ENCODE measurements around the gene MAST2.
"Not testable (repeated sequence)": the region's sequence is repeated elsewhere in the genome, so short reads cannot be mapped to it uniquely, and the experiment has no call there.

Gene MAST2

GRCh38 chr1:46053734-46054133 lies 250.3 kb downstream of the MAST2 start:
- Histone ChIP-seq H3K4me3 (IDR thresholded peaks at IDR 0.05; ENCODE audit: insufficient read depth, low read depth, low read length) (no peak overlapping the region), H3K4me1 (ENCODE audit: low read depth, poor library complexity, severe bottlenecking) (no peaks in the 10 kb centered on the region), H3K4me2 (no peak overlapping the region), H3K79me2 (ENCODE audit: insufficient read depth, low read depth) (no peaks in the 10 kb centered on the region), H3K27ac (no peak overlapping the region), H2AFZ (ENCODE audit: low read depth) (no peak overlapping the region), H4K20me1 (ENCODE audit: insufficient read depth) (no peaks in the 10 kb centered on the region), H3K27me3 (ENCODE audit: insufficient read depth, low read depth) (no peaks in the 10 kb centered on the region), H3K9ac (no peak overlapping the region), H3K36me3 (ENCODE audit: insufficient read depth) (no peaks in the 10 kb centered on the region)
- TF ChIP-seq CTCF (conservative IDR thresholded peaks at IDR 0.05; ENCODE audit: low read depth, low read length) = no peak

- no peaks in the 10 kb centered on the region for H3K79me2 ChIP-seq (ENCODE audit: insufficient read depth, low read depth)
Measured at GRCh38 chr1:46056325-46056724, 252.9 kb downstream of the MAST2 start.

GRCh38 chr1:46057215-46057614 lies 253.8 kb downstream of the MAST2 start:
- H3K4me1 ChIP-seq (ENCODE audit: low read depth, poor library complexity, severe bottlenecking); H4K20me1 ChIP-seq (ENCODE audit: insufficient read depth); H3K79me2 ChIP-seq (ENCODE audit: insufficient read depth, low read depth); H3K27me3 ChIP-seq (ENCODE audit: insufficient read depth, low read depth); H2AFZ ChIP-seq (ENCODE audit: low read depth); H3K27ac ChIP-seq; H3K9ac ChIP-seq; H3K4me3 ChIP-seq (IDR thresholded peaks at IDR 0.05; ENCODE audit: insufficient read depth, low read depth, low read length); H3K36me3 ChIP-seq (ENCODE audit: insufficient read depth); H3K4me2 ChIP-seq: not testable (repeated sequence)

More at GRCh38 chr1:46056325-46056724, 252.9 kb downstream of the MAST2 start:
- Histone ChIP-seq H4K20me1 (ENCODE audit: insufficient read depth) (no peaks in the 10 kb centered on the region), H3K4me1 (ENCODE audit: low read depth, poor library complexity, severe bottlenecking) (peaks cover under 1% of the 10 kb centered on the region), H3K36me3 (ENCODE audit: insufficient read depth) (no peaks in the 10 kb centered on the region), H3K4me3 (IDR thresholded peaks at IDR 0.05; ENCODE audit: insufficient read depth, low read depth, low read length) (no peak overlapping the region), H2AFZ (ENCODE audit: low read depth) (no peak overlapping the region), H3K27me3 (ENCODE audit: insufficient read depth, low read depth) (no peaks in the 10 kb centered on the region), H3K27ac (no peak overlapping the region), H3K9ac (no peak overlapping the region), H3K4me2 (no peak overlapping the region)
- TF ChIP-seq CTCF (conservative IDR thresholded peaks at IDR 0.05; ENCODE audit: low read depth, low read length) = no peak

GRCh38 chr1:46057781-46058180 lies 254.4 kb downstream of the MAST2 start:
- no peak for TF ChIP-seq CTCF (conservative IDR thresholded peaks at IDR 0.05; ENCODE audit: low read depth, low read length)
- Histone ChIP-seq H3K4me1 (ENCODE audit: low read depth, poor library complexity, severe bottlenecking) (peaks cover 15% of the 10 kb centered on the region), H2AFZ (ENCODE audit: low read depth) (no peak overlapping the region), H3K27ac (no peak overlapping the region), H3K9ac (no peak overlapping the region), H3K27me3 (ENCODE audit: insufficient read depth, low read depth) (no peaks in the 10 kb centered on the region), H3K36me3 (ENCODE audit: insufficient read depth) (no peaks in the 10 kb centered on the region), H3K4me2 (no peak overlapping the region), H4K20me1 (ENCODE audit: insufficient read depth) (no peaks in the 10 kb centered on the region), H3K79me2 (ENCODE audit: insufficient read depth, low read depth) (no peaks in the 10 kb centered on the region), H3K4me3 (IDR thresholded peaks at IDR 0.05; ENCODE audit: insufficient read depth, low read depth, low read length) (no peak overlapping the region)

- no peak overlapping the region for H2AFZ ChIP-seq (ENCODE audit: low read depth)
- no peaks in the 10 kb centered on the region for H3K79me2 ChIP-seq (ENCODE audit: insufficient read depth, low read depth)
- no peak overlapping the region for H3K4me2 ChIP-seq
- H3K4me1 ChIP-seq (ENCODE audit: low read depth, poor library complexity, severe bottlenecking) = peaks cover 26% of the 10 kb centered on the region
- no peaks in the 10 kb centered on the region for H4K20me1 ChIP-seq (ENCODE audit: insufficient read depth)
- no peaks in the 10 kb centered on the region for H3K36me3 ChIP-seq (ENCODE audit: insufficient read depth)
- H3K27me3 ChIP-seq (ENCODE audit: insufficient read depth, low read depth) = no peaks in the 10 kb centered on the region
- no peak overlapping the region for H3K4me3 ChIP-seq (IDR thresholded peaks at IDR 0.05; ENCODE audit: insufficient read depth, low read depth, low read length)
- no peak overlapping the region for H3K9ac ChIP-seq
- TF ChIP-seq CTCF (conservative IDR thresholded peaks at IDR 0.05; ENCODE audit: low read depth, low read length) = no peak
- H3K27ac ChIP-seq = no peak overlapping the region
Measured at GRCh38 chr1:46058936-46059335, 255.5 kb downstream of the MAST2 start.
